Vagina (tissue), 2 donors: Measurements from ENCODE around the gene ALOX15B.

Experiments
- CTCF ChIP-seq, 3 experiments: fragments of 450-650 bp in 2 of 3; fragments of 200-600 bp in 1 of 3; sonication (generic) in 1 of 3; IDR thresholded peaks; one replicate each; pipeline ENCODE4 v1.5.1; 2017 to 2019; ENCODE audit warnings: antibody characterized with exemption in 3 of 3, mild to moderate bottlenecking in 2 of 3, moderate library complexity in 2 of 3
- POLR2A ChIP-seq, 2 donors: fragments of 450-650 bp; IDR thresholded peaks; one replicate each; pipeline ENCODE4 v1.6.1; 2017; ENCODE audit warnings: antibody characterized with exemption in 2 of 2, mild to moderate bottlenecking in 2 of 2, moderate library complexity in 2 of 2
- POLR2AphosphoS5 ChIP-seq, 2 donors: sonication (generic); formaldehyde crosslinking; IDR thresholded peaks; one replicate each; pipeline ENCODE4 v1.9.0; 2017; ENCODE audit warnings: antibody characterized with exemption in 2 of 2, mild to moderate bottlenecking in 2 of 2, low read depth in 1 of 2; ENCODE audit not compliant: insufficient read depth in 1 of 2

DNA sequence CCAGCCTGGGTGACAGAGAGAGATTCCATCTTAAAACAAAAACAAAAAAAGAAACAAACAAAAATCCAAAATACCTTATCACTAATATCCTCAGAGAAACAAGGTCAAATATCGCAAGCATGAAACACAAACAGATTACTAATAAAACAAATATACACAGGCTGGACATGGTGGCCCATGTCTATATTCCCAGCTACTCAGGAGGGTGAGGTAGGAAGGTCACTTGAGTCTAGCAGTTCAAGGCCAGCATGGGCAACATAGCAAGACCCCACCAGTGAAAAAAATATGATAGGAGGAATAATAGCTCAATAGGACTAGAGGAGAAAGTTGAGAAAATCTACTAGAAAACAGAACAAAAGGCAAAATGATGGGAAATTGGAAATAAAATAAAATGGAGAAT is 6.9 kb upstream of the ALOX15B start:
- no peak for TF ChIP-seq CTCF (IDR thresholded peaks at IDR 0.05)
- TF ChIP-seq POLR2AphosphoS5 (IDR thresholded peaks at IDR 0.05; ENCODE audit: insufficient read depth in 1 of 2, low read depth in 1 of 2), result no peak
- no peak for TF ChIP-seq POLR2A (IDR thresholded peaks at IDR 0.05)
